K562 (cell line): ENCODE results near the gene SOWAHD. TPM values are rescaled to one million over a fixed set of nuclear protein-coding genes. Genes with fewer than 3 reads are reported as not detected.

Source experiments
- ATAC-seq: fragments of 200-7000 bp; cut with Tn5 transposase; 3 replicates; pipeline ENCODE4 v1.9.1; 2020; ENCODE audit warnings: moderate library complexity
- Bru-seq: library from RNA; stranded (reverse); fragments of 400-500 nt; gene quantifications from one replicate; lab custom pipeline; 2021; lab: Mats Ljungman, UMichigan
- BruChase-seq, 2 experiments: library from RNA; stranded (reverse); fragments of 400-500 nt; gene quantifications; one replicate each; lab custom pipeline; 2021; lab: Mats Ljungman, UMichigan
- BruUV-seq: library from RNA; stranded (reverse); fragments of 400-500 nt; replicated peaks from 2 replicates; lab custom pipeline; 2021; lab: Mats Ljungman, UMichigan
- CTCF ChIA-PET: fragments of 300-600 bp; formaldehyde crosslinking; extraction: SDS; loops from one replicate; lab custom pipeline; 2021; ENCODE audit warnings: low intra/inter-chr PET ratio; lab: Yijun Ruan, JAX
- POLR2A ChIA-PET: fragments of 300-600, 350-650 bp; sonication (Branson Sonifier 250); formaldehyde crosslinking; extraction: SDS; loops from one replicate; lab custom pipeline; 2021; ENCODE audit warnings: antibody characterized with exemption, inconsistent platforms; lab: Yijun Ruan, JAX
- DNase-seq, 4 experiments: peaks; one replicate each; pipeline versions ENCODE4 v3.0.0 to v3.0.0-alpha.2; 2011 to 2018; ENCODE audit warnings: low spot score in 3 of 4, mixed read lengths in 3 of 4; ENCODE audit errors: extremely low read depth in 1 of 4
- FAIRE-seq: peaks from 2 replicates; lab custom pipeline; 2011; peaks lifted over from hg19 to GRCh38; lab: Jason Lieb, UNC
- H2AFZ ChIP-seq: 2 replicates; pipeline ENCODE4 v1.6.0; 2011; ENCODE audit warnings: low read depth, low read length, control low read depth, inconsistent platforms
- H3K27ac ChIP-seq: fragments of 200-600 bp; 3 replicates; pipeline ENCODE4 v1.8.0; 2011; ENCODE audit warnings: low read depth, mild to moderate bottlenecking, control low read depth, inconsistent platforms, low read length, moderate library complexity, mixed read lengths; ENCODE audit errors: extremely low read depth
- H3K27me3 ChIP-seq, 2 experiments: fragments of 300-600 bp in 1 of 2; 2 replicates in 1 of 2; 3 replicates in 1 of 2; pipeline versions ENCODE4 v1.6.0 to v1.8.0; 2011; ENCODE audit warnings: inconsistent platforms in 2 of 2, low read length in 2 of 2, mild to moderate bottlenecking in 1 of 2, mixed read lengths in 1 of 2, moderate library complexity in 1 of 2; ENCODE audit not compliant: control insufficient read depth in 2 of 2, insufficient read depth in 2 of 2
- H3K36me3 ChIP-seq: fragments of 300-600 bp; 3 replicates; pipeline ENCODE4 v1.8.0; 2011; ENCODE audit warnings: mild to moderate bottlenecking, low read length, inconsistent platforms; ENCODE audit not compliant: control insufficient read depth, insufficient read depth
- H3K4me1 ChIP-seq, 2 experiments: fragments of 200-600 bp in 1 of 2; replicated peaks in 1 of 2; 2 replicates in 1 of 2; 3 replicates in 1 of 2; pipeline versions ENCODE4 v1.5.1 to v1.8.0; 2011; ENCODE audit warnings: inconsistent platforms in 2 of 2, low read length in 2 of 2, mild to moderate bottlenecking in 1 of 2, mixed read lengths in 1 of 2, moderate library complexity in 1 of 2; ENCODE audit not compliant: control insufficient read depth in 2 of 2, insufficient read depth in 2 of 2
- H3K4me2 ChIP-seq: 2 replicates; pipeline ENCODE4 v1.6.1; 2011; ENCODE audit warnings: low read length, control low read depth, inconsistent platforms, mixed read lengths; ENCODE audit not compliant: insufficient read depth
- H3K4me3 ChIP-seq: fragments of 200-600 bp; sonication (generic), shearing (Covaris generic); 2 replicates; pipeline ENCODE4 v1.5.1; 2016; ENCODE audit warnings: control low read depth, inconsistent platforms
- H3K79me2 ChIP-seq: fragments of 200-600 bp; 3 replicates; pipeline ENCODE4 v1.8.0; 2011; ENCODE audit warnings: low read length, inconsistent platforms; ENCODE audit not compliant: control insufficient read depth, insufficient read depth
- H3K9ac ChIP-seq, 2 experiments: 2 replicates each; pipeline versions ENCODE4 v1.6.0 to v1.6.1; 2011; ENCODE audit warnings: low read depth in 2 of 2, low read length in 2 of 2, control low read depth in 1 of 2, inconsistent platforms in 1 of 2, mild to moderate bottlenecking in 1 of 2, mixed read lengths in 1 of 2; ENCODE audit not compliant: insufficient read depth in 1 of 2
- H3K9me1 ChIP-seq: one replicate; pipeline ENCODE4 v1.6.0; 2011; ENCODE audit warnings: inconsistent platforms, mild to moderate bottlenecking, low read length, moderate library complexity; ENCODE audit not compliant: control insufficient read depth, insufficient read depth
- H3K9me3 ChIP-seq: replicated peaks from 2 replicates; pipeline ENCODE4 v1.5.1; 2011; ENCODE audit warnings: low read depth, low read length, inconsistent platforms; ENCODE audit not compliant: control insufficient read depth, insufficient read depth
- H4K20me1 ChIP-seq: replicated peaks from 2 replicates; pipeline ENCODE4 v1.6.1; 2011; ENCODE audit warnings: low read length, inconsistent platforms, mixed read lengths; ENCODE audit not compliant: control insufficient read depth, insufficient read depth
- CTBP1 ChIP-seq: fragments of 450-650 bp; IDR thresholded peaks from 2 replicates; pipeline ENCODE4 v1.6.1; 2016; ENCODE audit warnings: borderline replicate concordance
- L3MBTL2 ChIP-seq: fragments of 450-650 bp; IDR thresholded peaks from 2 replicates; pipeline ENCODE4 v1.6.1; 2016; ENCODE audit warnings: mild to moderate bottlenecking, moderate library complexity
- MGA ChIP-seq: fragments of 450-650 bp; IDR thresholded peaks from 2 replicates; pipeline ENCODE4 v1.6.1; 2016; ENCODE audit warnings: mild to moderate bottlenecking, moderate library complexity
- NFIC ChIP-seq: fragments of 450-650 bp; IDR thresholded peaks from 2 replicates; pipeline ENCODE4 v1.6.1; 2017; ENCODE audit warnings: mild to moderate bottlenecking, inconsistent platforms
- NFIX ChIP-seq: fragments of 250-450 bp; sonication (Bioruptor Pico); IDR thresholded peaks from 2 replicates; pipeline ENCODE4 v1.4.0; 2020; ENCODE audit warnings: low read depth, mild to moderate bottlenecking, moderate library complexity
- SOX6 ChIP-seq: fragments of 450-650 bp; IDR thresholded peaks from 2 replicates; pipeline ENCODE4 v1.6.1; 2014; ENCODE audit warnings: mild to moderate bottlenecking
- WGBS: fragments of 100-300 bp; shearing (Covaris generic); methylation state at CpG from one replicate; pipeline ENCODE4 v1.1.6; 2016; ENCODE audit warnings: low coverage, mixed read lengths; ENCODE audit not compliant: insufficient coverage; ENCODE audit errors: missing lambda C conversion rate; 5-methylcytosine and 5-hydroxymethylcytosine counted together
- in situ Hi-C: fragments of 300-500 bp; cut with MboI; formaldehyde crosslinking; loops from 4 replicates; pipeline ENCODE4 v1.15.0; 2018; ENCODE audit warnings: inconsistent platforms, mixed read lengths
- intact Hi-C: fragments of 100-400 bp; cut with micrococcal nuclease; formaldehyde crosslinking; loops from 2 replicates; pipeline ENCODE4 v1.14.2; 2022
- long read RNA-seq, 3 experiments: library from polyadenylated mRNA in 2 of 3; library from RNA in 1 of 3; unstranded in 2 of 3; stranded (forward) in 1 of 3; transcript quantifications; one replicate each; pipeline ENCODE4 v2.0.0, GENCODE V29; 2019 to 2022
- polyA minus RNA-seq, 3 experiments: library from RNA; depleted of rRNA, polyadenylated mRNA; stranded (reverse); fragments of >200 nt; gene quantifications; 2 replicates each; pipeline ENCODE4 v1.2.3, GENCODE V29; 2011
- polyA plus RNA-seq, 8 experiments: library from polyadenylated mRNA; depleted of rRNA in 4 of 8; stranded (reverse) in 5 of 8; unstranded in 3 of 8; fragments of >200 nt; fragmentation: Nextera tagmentation in 2 of 8; fragmentation: Illumina TruSeq in 1 of 8; extraction: Ambion mirVana in 2 of 8; extraction: Trizol in 1 of 8; gene quantifications; 2 replicates each; pipeline versions ENCODE4 v1.2.1 to v1.2.3, GENCODE V29; 2011 to 2014; ENCODE audit warnings: inconsistent platforms in 1 of 8, missing spikeins in 1 of 8
- total RNA-seq, 7 experiments: library from RNA; depleted of rRNA in 6 of 7; stranded (reverse); fragments of >200 nt in 6 of 7; fragmentation: Illumina TruSeq in 2 of 7; extraction: Trizol in 2 of 7; gene quantifications; 2 replicates each; pipeline versions ENCODE4 v1.2.1 to v1.2.3, GENCODE V29; 2011 to 2021; ENCODE audit warnings: low replicate concordance in 1 of 7

Gene SOWAHD
- not detected in 2 replicates for total RNA-seq (2011; cell fraction: chromatin; rRNA removed; ENCODE audit: low replicate concordance)
- not detected in 2 replicates for total RNA-seq (2011; cell fraction: nucleolus; rRNA removed)
- not detected in 2 replicates for total RNA-seq (2011; cell fraction: nucleoplasm; rRNA removed)
- total RNA-seq (2014; rRNA removed), result 0.20 TPM in 1 of 2 replicates, not detected in the other
- total RNA-seq (2014; rRNA removed; fragmentation: Illumina TruSeq; extraction: Trizol), result not detected in 2 replicates
- total RNA-seq (2015; rRNA removed; fragmentation: Illumina TruSeq; extraction: Trizol), result 0.15 TPM in 1 of 2 replicates, not detected in the other
- not detected in 2 replicates for total RNA-seq (2021)
- polyA plus RNA-seq (2011; rRNA removed), result 0.11 and 0.13 TPM in 2 replicates
- 0.12 and 0.16 TPM in 2 replicates for polyA plus RNA-seq (2011; cell fraction: cytosol; rRNA removed)
- polyA plus RNA-seq (2011; cell fraction: nucleus; rRNA removed), result 0.08 TPM in 1 of 2 replicates, not detected in the other
- 0.10 and 0.18 TPM in 2 replicates for polyA plus RNA-seq (2012)
- polyA plus RNA-seq (2014; fragmentation: Illumina TruSeq; extraction: Trizol), result not detected in 2 replicates
- not detected for polyA plus RNA-seq (2014; fragmentation: Nextera tagmentation; extraction: Ambion mirVana)
- polyA plus RNA-seq (2014; rRNA removed), result 0.15 and 0.29 TPM in 2 replicates
- not detected in 2 replicates for polyA minus RNA-seq (2011; rRNA and poly(A)+ RNA removed)
- polyA minus RNA-seq (2011; cell fraction: cytosol; rRNA and poly(A)+ RNA removed), result not detected in 2 replicates
- not detected in 2 replicates for polyA minus RNA-seq (2011; cell fraction: nucleus; rRNA and poly(A)+ RNA removed)
- percentile 26 among the genes with signal in this experiment for Bru-seq, nascent RNA
- not detected for BruChase-seq, experiment 1, labeled RNA remaining after a 2-hour chase
- not detected for BruChase-seq, experiment 2, labeled RNA remaining after a 6-hour chase
- long read RNA-seq, experiment 1, result 0 reads
- long read RNA-seq, experiment 2, result 0 reads
- long read RNA-seq, experiment 3, result 0 reads

GRCh38 chrX:119757979-119758730, at the start of gene SOWAHD:
Gene SOWAHD (plus strand): TSS chrX:119758588. CDS start chrX:119758668, 80 bp downstream.
- Histone ChIP-seq H2AFZ (peak within 1 kb of the TSS; percentile 84), H3K79me2 (no peaks in the 10 kb centered on the region), H3K9me3 (no peaks in the 10 kb centered on the region), H3K4me1 (peaks cover 0 to 24% of the 10 kb centered on the region in 2 experiments; a peak in 3 of 5 replicates), H3K4me2 (peak within 1 kb of the TSS; percentile 68), H3K27ac (no peak within 1 kb of the TSS), H4K20me1 (no peaks in the 10 kb centered on the region; the same call in 1 of the 2 replicates), H3K9me1 (no peaks in the 10 kb centered on the region), H3K36me3 (no peaks in the 10 kb centered on the region), H3K27me3 (no peaks in the 10 kb centered on the region), H3K9ac (peak within 1 kb of the TSS; percentile 34 to 86; a peak in 3 of 4 replicates), H3K4me3 (peak within 1 kb of the TSS; percentile 47)
- in situ Hi-C loops, result no loop called here
- 2% methylated on average over 15 of the region's 59 CpGs for WGBS
- no TSS peak for BruUV-seq
- ChIA-PET CTCF (no interaction called here), POLR2A (interaction anchor here (0.9 to 1.6 kb wide), 4 partner anchors 9 to 34 kb away, joined by 4 to 7 read pairs (median 4); partner anchors contain the start of gene RPL39)
- ATAC-seq, result peak; percentile 80
- intact Hi-C loops, result no loop called here
- no peak for FAIRE-seq
- peak; percentile 30 to 60 (median 42) for DNase-seq
- TF ChIP-seq L3MBTL2 (peak; percentile 73), CTBP1 (0 out of 2 replicates have a peak, but pooled peaks have one; percentile 19), NFIX (CRISPR knock-in tag) (no peak), NFIC (peak; percentile 41; the same call in 1 of the 2 replicates), MGA (peak; percentile 30; the same call in 1 of the 2 replicates), SOX6 (peak; percentile 21; the same call in 1 of the 2 replicates)
